Activated T-helper 1 cell treated with anti-CD3 and anti-CD28 coated beads, Interleukin-12 subunit alpha, Interleukin-12 subunit beta, Interleukin-2, Interleukin-4 antibody, amounts not matched to agents 30 ng/mL and 10 ng/mL and 1 ng/mL, durations not matched to agents 14 hours and 24 hours and 36 hours (primary cell): Measurements from ENCODE around the gene NCOA1. TPM values are rescaled to one million over a fixed set of nuclear protein-coding genes. Genes with fewer than 3 reads are reported as not detected.
"Not testable (repeated sequence)": the region's sequence is repeated elsewhere in the genome, so short reads cannot be mapped to it uniquely, and the experiment has no call there.

Experiments
- DNase-seq: peaks from one replicate; pipeline ENCODE4 v3.0.0; 2021; ENCODE audit warnings: low spot score
- H3K27ac Mint-ChIP-seq: one replicate; pipeline ENCODE4 v1.8.0; 2021; ENCODE audit warnings: mild to moderate bottlenecking, mixed read lengths
- H3K27me3 Mint-ChIP-seq: one replicate; pipeline ENCODE4 v1.8.0; 2022; ENCODE audit warnings: mild to moderate bottlenecking, moderate library complexity, mixed read lengths; ENCODE audit not compliant: insufficient read depth
- H3K36me3 Mint-ChIP-seq: one replicate; pipeline ENCODE4 v1.8.0; 2021; ENCODE audit warnings: low read depth, mixed read lengths
- H3K4me1 Mint-ChIP-seq: one replicate; pipeline ENCODE4 v1.8.0; 2021; ENCODE audit warnings: low read depth, mixed read lengths
- H3K4me3 Mint-ChIP-seq: one replicate; pipeline ENCODE4 v1.8.0; 2021; ENCODE audit warnings: mild to moderate bottlenecking, moderate library complexity, mixed read lengths
- H3K9me3 Mint-ChIP-seq: one replicate; pipeline ENCODE4 v1.8.0; 2021; ENCODE audit warnings: mixed read lengths
- intact Hi-C: fragments of 100-400 bp; cut with micrococcal nuclease; formaldehyde crosslinking; loops from one replicate; pipeline ENCODE4 v1.15.1; 2024
- total RNA-seq: library from RNA; stranded (reverse); gene quantifications from 2 replicates; pipeline ENCODE4 v1.2.3, GENCODE V29; 2022

Gene NCOA1
- total RNA-seq, 1 donor from 2014 or later = 30.0 TPM

DNA sequence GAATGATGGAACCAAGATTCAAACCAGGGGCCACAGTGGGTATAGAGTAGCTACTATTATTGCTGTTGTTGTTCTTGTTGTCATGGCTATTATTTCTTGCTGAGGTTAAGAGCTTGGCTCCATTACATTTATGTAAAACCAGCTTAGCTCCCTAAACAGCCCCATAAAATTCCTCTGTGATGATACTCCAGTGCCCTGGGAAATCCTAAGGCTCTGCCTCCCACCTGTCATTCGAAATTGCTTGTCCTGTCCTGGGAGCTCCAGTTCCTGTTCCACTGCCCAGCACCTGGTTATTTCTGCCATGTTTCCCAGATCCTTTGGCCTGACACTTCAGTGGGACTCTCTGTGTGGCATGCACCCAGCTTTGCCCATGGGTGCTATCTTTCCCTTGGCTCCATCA is 27.8 kb upstream of the NCOA1 start:
- intact Hi-C loops = no loop called here
- H3K27me3 Mint-ChIP-seq = peaks cover 12% of the 10 kb centered on the region
- DNase-seq = no peak
- no peak overlapping the region for H3K4me3 Mint-ChIP-seq
- no peaks in the 10 kb centered on the region for H3K4me1 Mint-ChIP-seq
- no peaks in the 10 kb centered on the region for H3K36me3 Mint-ChIP-seq
- H3K27ac Mint-ChIP-seq = no peak overlapping the region
- H3K9me3 Mint-ChIP-seq = no peaks in the 10 kb centered on the region

DNA sequence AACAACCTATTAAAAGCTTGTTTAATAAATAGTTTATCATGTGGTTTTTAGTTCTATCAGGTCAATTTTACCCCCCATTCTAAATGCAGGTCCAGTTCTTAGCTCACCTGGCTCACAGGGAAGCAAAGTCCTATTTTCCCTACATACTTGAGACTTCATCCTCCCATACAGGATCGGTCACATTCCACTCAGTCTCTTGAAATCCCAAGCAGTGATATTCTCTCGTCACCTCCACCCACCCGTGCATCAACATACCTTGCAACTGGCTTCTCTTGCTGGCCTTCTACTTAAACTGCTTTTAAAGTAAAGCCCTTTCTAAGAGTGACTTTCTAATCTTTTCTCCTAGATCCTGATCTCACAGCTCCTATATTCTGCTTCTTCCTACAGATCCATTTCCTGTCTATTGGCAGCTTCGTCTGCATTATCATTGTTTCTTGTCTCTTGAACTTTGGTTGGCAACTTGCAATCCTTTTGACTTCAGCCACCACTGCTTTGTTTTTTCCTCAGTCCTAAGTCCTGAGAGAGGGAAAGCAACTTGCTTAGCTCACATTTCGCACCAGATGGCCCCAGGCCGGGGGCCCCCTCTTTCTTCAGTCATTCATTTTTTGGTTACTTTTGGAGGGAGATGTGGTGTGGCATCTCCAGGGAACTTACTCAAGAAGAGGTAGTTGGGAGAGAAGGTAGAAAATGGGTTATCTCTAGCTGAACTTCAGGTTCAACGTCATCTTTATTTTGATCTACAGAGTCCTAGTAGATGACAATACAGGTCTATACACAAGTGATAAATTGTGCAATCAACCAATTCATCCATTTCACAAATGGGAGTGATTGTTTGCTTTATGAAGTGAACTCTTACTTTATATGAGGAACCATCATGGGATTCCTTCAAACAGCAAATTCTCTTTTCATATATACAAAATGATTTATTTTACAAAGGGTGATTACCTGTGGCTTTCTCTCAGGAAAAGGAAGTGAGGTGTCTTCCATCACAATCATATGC is 23.9 kb upstream of the NCOA1 start:
- H3K4me1 Mint-ChIP-seq = no peaks in the 10 kb centered on the region
- peaks cover 14% of the 10 kb centered on the region for H3K27me3 Mint-ChIP-seq
- no peak overlapping the region for H3K4me3 Mint-ChIP-seq
- no peak overlapping the region for H3K27ac Mint-ChIP-seq
- H3K9me3 Mint-ChIP-seq = no peaks in the 10 kb centered on the region
- intact Hi-C loops = no loop called here
- no peaks in the 10 kb centered on the region for H3K36me3 Mint-ChIP-seq
- no peak for DNase-seq

GRCh38 chr2:24468453-24468852 is 22.6 kb upstream of the NCOA1 start:
- peaks cover 12% of the 10 kb centered on the region for H3K27me3 Mint-ChIP-seq
- intact Hi-C loops, H3K27ac Mint-ChIP-seq, H3K36me3 Mint-ChIP-seq, DNase-seq, H3K4me1 Mint-ChIP-seq, H3K9me3 Mint-ChIP-seq, H3K4me3 Mint-ChIP-seq: not testable (repeated sequence)

- intact Hi-C loops = no loop called here
- no peaks in the 10 kb centered on the region for H3K36me3 Mint-ChIP-seq
These were observed 21.9 kb upstream of the NCOA1 start for GRCh38 chr2:24469148-24469650.

GRCh38 chr2:24471662-24472061 is 19.4 kb upstream of the NCOA1 start:
- no peak overlapping the region for H3K4me3 Mint-ChIP-seq
- no peaks in the 10 kb centered on the region for H3K9me3 Mint-ChIP-seq
- intact Hi-C loops = no loop called here
- no peaks in the 10 kb centered on the region for H3K36me3 Mint-ChIP-seq
- DNase-seq = no peak
- peaks cover 9% of the 10 kb centered on the region for H3K27me3 Mint-ChIP-seq
- no peaks in the 10 kb centered on the region for H3K4me1 Mint-ChIP-seq
- H3K27ac Mint-ChIP-seq = no peak overlapping the region

More at GRCh38 chr2:24469148-24469650, 21.9 kb upstream of the NCOA1 start:
- no peaks in the 10 kb centered on the region for H3K4me1 Mint-ChIP-seq
- H3K27me3 Mint-ChIP-seq = peaks cover 4% of the 10 kb centered on the region
- H3K9me3 Mint-ChIP-seq = no peaks in the 10 kb centered on the region
- no peak overlapping the region for H3K4me3 Mint-ChIP-seq
- DNase-seq = no peak
- H3K27ac Mint-ChIP-seq = no peak overlapping the region

- peaks cover 9% of the 10 kb centered on the region for H3K27me3 Mint-ChIP-seq
- DNase-seq = no peak
- no peaks in the 10 kb centered on the region for H3K36me3 Mint-ChIP-seq
- no peaks in the 10 kb centered on the region for H3K9me3 Mint-ChIP-seq
- H3K27ac Mint-ChIP-seq = no peak overlapping the region
- H3K4me3 Mint-ChIP-seq = no peak overlapping the region
- H3K4me1 Mint-ChIP-seq = no peaks in the 10 kb centered on the region
- intact Hi-C loops = no loop called here
These were observed 18.6 kb upstream of the NCOA1 start for GRCh38 chr2:24472416-24472815.

DNA sequence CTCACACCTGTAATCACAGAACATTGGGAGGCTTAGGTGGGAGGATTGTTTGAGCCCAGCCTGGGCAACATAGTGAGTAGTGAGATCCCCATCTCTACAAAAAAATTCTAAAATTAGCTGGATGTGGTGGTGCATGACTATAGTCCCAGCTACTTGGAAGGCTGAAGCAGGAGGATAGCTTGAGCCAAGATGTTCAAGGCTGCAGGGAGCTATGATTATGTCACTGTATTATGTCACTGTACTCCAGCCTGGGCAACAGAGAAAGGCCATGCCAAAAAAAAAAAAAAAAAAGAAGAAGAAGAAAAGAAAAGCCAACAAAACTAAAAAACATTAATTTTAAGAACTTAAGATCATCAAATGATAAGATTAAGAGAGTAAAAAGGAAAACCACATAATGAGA is 17.4 kb upstream of the NCOA1 start:
- Mint-ChIP-seq H3K27me3 (peaks cover 9% of the 10 kb centered on the region), H3K36me3 (no peaks in the 10 kb centered on the region), H3K27ac (no peak overlapping the region), H3K4me1 (no peaks in the 10 kb centered on the region), H3K4me3 (no peak overlapping the region), H3K9me3 (no peaks in the 10 kb centered on the region)
- no peak for DNase-seq
- intact Hi-C loops = no loop called here

- no peaks in the 10 kb centered on the region for H3K9me3 Mint-ChIP-seq
- no peak overlapping the region for H3K4me3 Mint-ChIP-seq
- H3K36me3 Mint-ChIP-seq = no peaks in the 10 kb centered on the region
- intact Hi-C loops = no loop called here
- peaks cover 9% of the 10 kb centered on the region for H3K27me3 Mint-ChIP-seq
- H3K27ac Mint-ChIP-seq = no peak overlapping the region
- no peaks in the 10 kb centered on the region for H3K4me1 Mint-ChIP-seq
- DNase-seq = no peak
These were observed 17.0 kb upstream of the NCOA1 start for GRCh38 chr2:24474053-24474452.

DNA sequence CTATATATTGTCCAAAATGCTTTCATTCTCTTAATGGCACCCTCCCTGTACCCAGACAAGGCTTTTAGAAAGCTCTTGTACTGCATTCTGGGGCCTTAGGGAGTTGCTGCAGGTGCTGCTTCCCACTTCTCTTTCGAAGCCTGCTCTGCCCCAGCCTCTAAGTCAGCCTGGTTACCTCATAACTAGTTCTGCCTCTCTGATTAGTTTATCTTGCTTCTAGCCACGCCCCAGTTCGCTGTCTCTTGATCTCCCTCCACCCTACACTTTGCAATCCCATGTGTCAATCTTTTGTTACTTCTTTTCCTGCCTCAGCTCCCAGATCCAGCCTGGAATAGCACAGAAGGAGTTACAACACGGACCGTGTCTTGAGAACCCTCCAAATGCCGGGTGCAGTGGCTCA is 13.8 kb upstream of the NCOA1 start:
- intact Hi-C loops = no loop called here
- no peaks in the 10 kb centered on the region for H3K4me1 Mint-ChIP-seq
- DNase-seq = no peak
- no peak overlapping the region for H3K4me3 Mint-ChIP-seq
- H3K36me3 Mint-ChIP-seq = no peaks in the 10 kb centered on the region
- peaks cover 5% of the 10 kb centered on the region for H3K27me3 Mint-ChIP-seq
- no peak overlapping the region for H3K27ac Mint-ChIP-seq
- H3K9me3 Mint-ChIP-seq = peaks cover 4% of the 10 kb centered on the region

GRCh38 chr2:24478243-24478642 is 12.8 kb upstream of the NCOA1 start:
- H3K4me1 Mint-ChIP-seq = no peaks in the 10 kb centered on the region
- H3K27me3 Mint-ChIP-seq = peaks cover 5% of the 10 kb centered on the region
- no peaks in the 10 kb centered on the region for H3K36me3 Mint-ChIP-seq
- no peak overlapping the region for H3K27ac Mint-ChIP-seq
- H3K4me3 Mint-ChIP-seq = no peak overlapping the region
- no peak for DNase-seq
- peaks cover 4% of the 10 kb centered on the region for H3K9me3 Mint-ChIP-seq
- intact Hi-C loops = no loop called here

GRCh38 chr2:24480245-24480644 is 10.8 kb upstream of the NCOA1 start:
- Mint-ChIP-seq H3K4me3 (no peak overlapping the region), H3K27ac (peak overlapping the region; percentile 8), H3K4me1 (no peaks in the 10 kb centered on the region), H3K36me3 (peaks cover 2% of the 10 kb centered on the region), H3K9me3 (peaks cover 8% of the 10 kb centered on the region), H3K27me3 (peaks cover under 1% of the 10 kb centered on the region)
- DNase-seq = no peak
- intact Hi-C loops = no loop called here

DNA sequence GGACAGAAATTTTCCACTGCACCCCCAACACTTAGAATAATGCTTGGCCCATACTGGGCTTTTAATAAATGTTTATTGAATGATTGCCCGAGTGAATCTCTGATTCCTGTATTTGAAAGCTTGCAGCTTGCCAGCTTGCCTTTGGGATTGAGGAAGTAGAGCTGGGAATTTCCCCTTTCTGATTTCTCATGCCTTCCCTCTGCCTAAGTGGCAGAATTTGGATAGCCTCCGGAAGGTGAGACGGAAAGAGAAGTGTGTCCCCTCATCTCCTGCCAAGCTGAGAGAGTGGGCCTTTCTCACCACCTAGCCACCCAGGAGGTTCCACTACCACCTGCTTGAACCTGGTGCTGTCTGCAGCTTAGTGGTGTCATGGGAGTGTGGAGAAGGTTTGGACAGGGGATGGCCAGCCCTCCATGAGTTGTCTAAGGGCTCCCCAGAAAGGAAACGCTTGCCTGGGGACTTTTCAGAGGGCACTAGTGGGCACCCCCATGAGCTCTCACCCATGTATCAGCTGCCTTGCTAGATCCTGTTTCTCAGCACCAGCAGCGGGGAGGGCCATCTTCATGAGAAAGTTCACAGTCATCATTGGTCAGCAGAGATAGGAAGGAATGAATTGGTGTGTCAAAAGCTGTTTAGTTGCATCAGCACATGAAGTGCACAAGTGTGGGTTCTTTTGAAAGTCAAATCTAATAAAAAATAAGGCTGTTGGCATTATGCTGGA is 8.6 kb upstream of the NCOA1 start:
- H3K27me3 Mint-ChIP-seq = no peaks in the 10 kb centered on the region
- H3K4me1 Mint-ChIP-seq = no peaks in the 10 kb centered on the region
- peaks cover 2% of the 10 kb centered on the region for H3K36me3 Mint-ChIP-seq
- intact Hi-C loops = no loop called here
- H3K27ac Mint-ChIP-seq = no peak overlapping the region
- no peak for DNase-seq
- no peak overlapping the region for H3K4me3 Mint-ChIP-seq
- peaks cover 8% of the 10 kb centered on the region for H3K9me3 Mint-ChIP-seq

DNA sequence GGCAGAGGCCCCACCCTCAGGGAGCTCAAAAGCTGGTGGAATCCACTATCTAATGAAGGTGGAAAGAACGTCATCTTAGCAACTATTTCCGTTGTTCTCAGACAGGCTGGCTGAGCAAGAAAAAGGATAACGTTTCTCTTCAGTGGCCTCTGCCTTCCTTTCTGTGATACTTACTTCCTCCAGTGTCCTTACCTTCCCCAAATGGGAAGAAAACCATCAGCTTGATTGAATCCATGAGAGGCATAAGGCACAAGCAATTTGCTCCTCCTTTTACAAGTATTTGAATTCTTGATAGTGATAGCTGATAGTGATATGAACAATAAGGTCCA is 8.1 kb upstream of the NCOA1 start:
- DNase-seq = no peak
- no peaks in the 10 kb centered on the region for H3K4me1 Mint-ChIP-seq
- peaks cover 8% of the 10 kb centered on the region for H3K9me3 Mint-ChIP-seq
- no peaks in the 10 kb centered on the region for H3K27me3 Mint-ChIP-seq
- no peak overlapping the region for H3K27ac Mint-ChIP-seq
- H3K36me3 Mint-ChIP-seq = peaks cover 2% of the 10 kb centered on the region
- intact Hi-C loops = no loop called here
- no peak overlapping the region for H3K4me3 Mint-ChIP-seq
